HG03342 (cell line): Measurements from ENCODE around the gene CYP4A22.
"Not testable (repeated sequence)": the region's sequence is repeated elsewhere in the genome, so short reads cannot be mapped to it uniquely, and the experiment has no call there.

ENCODE experiments used
- ATAC-seq: cut with Tn5 transposase; IDR thresholded peaks from one replicate; pipeline ENCODE4 v1.9.1; 2021; ENCODE audit warnings: mild to moderate bottlenecking, moderate library complexity; ENCODE audit not compliant: unreplicated experiment

Gene CYP4A22

DNA sequence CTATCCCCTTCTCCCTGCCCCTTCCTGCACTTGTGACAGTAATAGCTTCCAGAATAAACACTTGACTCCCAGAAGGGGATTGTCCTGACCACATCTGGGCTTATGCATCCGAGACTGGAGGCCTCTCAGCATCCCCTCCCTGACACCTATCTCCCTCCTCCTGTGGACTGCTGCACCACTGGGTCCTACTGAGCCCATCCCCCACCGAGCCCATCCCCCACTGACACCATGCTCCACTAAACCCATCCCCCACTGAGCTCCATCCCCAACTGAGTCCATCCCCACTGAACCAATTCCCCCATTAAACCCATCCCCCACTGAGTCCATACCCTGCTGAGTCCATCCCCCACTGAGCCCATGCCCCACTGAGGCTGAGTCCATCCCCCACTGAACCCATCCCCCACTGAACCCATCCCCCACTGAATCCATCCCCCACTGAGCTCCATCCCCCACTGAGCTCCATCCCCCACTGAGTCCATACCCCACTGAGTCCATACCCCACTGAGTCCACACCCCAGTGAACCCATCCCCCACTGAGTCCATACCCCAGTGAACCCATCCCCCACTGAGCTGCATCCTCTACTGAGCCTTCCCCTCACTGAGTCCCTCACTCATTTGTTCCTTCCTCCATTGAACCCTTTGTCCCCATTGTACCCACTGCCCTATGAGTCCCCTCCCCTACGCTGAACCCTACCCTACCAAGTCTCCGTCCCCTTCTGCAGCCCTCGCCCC is 47.0 kb downstream of the CYP4A22 start:
- no peak for ATAC-seq

DNA sequence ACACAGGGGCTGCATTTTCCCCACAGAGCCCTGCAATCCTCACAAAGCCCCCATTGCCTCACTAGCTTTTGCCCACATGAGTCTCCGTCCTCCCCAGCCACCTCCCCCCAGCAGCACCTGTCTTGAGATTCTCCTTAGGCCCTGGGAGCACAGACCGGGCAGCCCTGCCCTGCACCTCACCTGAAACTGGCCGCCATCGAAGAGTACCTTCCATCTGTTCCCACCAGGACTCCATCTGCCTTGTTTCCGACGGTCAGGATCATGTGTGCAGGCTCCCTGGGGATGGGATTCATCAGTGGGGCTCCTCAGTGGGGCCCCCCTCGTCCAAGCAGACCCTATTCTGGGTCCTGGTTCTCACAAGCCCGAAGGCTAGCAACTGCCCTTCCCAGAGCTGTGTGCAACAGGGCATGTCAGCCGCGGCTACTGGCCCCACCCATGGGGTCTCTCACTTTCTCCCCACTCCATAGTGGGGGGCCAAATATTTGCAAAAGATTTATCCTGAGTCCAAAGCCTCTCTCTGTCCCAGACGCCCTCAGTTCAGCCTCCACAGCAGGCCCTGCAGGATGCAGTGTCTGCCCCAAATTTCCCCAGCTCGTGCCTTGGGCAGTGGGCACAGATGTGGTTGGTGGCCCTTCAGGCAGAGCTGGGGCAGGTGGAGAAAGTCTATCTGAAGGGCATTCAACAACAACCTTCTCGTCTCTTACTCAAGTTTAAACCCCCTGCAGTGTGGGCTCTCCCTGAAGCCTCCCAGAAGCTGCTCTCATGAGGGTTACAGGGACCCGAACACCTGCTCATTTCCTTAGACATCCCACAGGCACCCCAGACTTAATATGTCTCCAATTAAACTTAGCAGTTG is 47.8 kb downstream of the CYP4A22 start:
- no peak for ATAC-seq

DNA sequence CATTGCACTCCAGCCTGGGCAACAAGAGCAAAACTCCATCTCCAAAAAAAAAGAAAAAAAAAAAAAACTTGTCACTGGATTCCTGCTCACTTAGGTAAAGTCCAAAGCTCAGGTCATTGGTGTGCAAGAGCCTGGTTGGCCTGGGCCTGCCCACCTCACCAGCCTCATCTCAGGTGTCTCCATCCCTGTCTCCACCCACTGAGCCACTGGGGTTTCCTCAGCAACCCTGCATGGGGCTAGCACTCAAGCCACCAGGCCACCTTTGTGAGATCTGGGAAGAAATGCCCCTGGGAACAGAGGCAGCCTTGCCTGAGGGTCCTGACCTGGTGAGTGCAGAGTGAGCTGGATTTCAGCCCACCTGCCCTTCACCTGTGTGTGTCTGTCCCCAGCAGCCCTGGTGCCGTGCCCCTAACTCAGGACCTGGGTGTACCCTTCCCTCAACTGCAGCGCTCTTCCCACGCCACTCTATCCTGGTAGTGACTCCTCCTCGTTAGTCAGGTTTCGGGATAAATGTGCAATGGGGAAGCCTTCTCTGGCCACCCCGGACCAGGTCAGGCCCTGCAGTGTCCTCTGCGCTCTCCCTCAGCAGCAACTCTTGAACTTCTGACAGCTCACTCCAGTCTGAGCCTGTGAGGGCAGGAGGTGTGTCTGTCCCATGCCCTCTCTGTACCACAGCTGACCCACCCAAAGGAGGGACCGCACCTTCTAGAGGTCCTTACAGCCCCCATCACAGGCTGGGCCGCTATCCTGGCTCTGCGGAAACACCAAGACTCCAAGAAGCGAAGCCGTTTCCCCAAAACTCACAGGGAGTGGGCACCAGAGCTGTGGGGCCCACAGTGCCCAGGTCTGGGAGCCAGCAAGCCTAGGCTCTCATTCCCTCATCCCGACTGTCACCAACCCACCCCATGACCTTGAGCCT is 49.3 kb downstream of the CYP4A22 start:
- no peak for ATAC-seq

DNA sequence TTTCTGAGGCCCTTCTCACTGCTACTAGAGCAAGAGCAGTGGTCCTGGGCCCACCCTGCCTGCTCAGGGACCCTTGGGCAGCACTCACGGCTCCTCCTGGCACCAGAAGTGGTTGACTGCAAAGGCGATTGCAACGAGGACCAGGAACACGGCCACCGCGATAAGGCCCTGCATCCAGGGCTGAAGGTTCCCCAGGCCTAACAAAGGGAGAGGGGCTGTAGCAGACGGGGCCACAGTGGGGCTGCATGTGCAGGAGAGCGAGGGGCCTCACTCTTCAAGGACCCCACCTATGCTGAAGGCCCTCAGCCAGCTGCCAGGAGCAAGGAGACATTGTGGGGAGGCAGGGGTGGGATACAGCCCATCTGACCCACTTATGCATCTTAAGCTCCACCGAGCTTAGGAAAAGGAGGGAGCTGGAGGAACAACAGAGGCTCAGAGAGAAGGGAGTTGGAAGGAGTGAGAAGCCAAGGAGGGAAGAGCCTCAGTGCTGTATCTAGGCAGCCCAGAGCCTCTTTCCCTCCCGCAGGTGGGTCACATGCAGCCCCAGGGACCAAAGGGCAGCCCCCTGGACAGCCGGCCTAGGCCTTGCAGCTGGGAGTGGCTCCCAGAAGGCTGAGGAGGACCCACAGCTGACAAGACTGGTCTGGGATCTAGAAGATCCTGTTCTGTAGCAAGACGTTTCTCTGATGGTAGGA is 50.1 kb downstream of the CYP4A22 start:
- ATAC-seq, result no peak

DNA sequence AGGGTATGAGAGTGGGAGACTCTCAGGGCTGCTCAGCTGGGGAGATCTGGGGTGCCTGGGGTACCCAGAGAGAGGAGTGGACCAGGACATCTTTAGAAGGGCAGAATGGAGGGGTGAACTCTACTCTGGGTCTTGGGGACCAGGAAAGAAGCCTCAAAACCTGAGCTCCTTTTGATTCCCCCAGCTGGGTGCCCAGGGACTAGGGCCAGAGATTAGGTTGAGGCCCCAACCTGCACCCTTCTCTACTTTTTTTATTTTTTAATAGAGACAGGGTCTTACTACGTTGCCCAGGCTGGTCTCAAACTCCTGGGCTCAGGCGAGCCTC is 50.6 kb downstream of the CYP4A22 start:
- no peak for ATAC-seq

DNA sequence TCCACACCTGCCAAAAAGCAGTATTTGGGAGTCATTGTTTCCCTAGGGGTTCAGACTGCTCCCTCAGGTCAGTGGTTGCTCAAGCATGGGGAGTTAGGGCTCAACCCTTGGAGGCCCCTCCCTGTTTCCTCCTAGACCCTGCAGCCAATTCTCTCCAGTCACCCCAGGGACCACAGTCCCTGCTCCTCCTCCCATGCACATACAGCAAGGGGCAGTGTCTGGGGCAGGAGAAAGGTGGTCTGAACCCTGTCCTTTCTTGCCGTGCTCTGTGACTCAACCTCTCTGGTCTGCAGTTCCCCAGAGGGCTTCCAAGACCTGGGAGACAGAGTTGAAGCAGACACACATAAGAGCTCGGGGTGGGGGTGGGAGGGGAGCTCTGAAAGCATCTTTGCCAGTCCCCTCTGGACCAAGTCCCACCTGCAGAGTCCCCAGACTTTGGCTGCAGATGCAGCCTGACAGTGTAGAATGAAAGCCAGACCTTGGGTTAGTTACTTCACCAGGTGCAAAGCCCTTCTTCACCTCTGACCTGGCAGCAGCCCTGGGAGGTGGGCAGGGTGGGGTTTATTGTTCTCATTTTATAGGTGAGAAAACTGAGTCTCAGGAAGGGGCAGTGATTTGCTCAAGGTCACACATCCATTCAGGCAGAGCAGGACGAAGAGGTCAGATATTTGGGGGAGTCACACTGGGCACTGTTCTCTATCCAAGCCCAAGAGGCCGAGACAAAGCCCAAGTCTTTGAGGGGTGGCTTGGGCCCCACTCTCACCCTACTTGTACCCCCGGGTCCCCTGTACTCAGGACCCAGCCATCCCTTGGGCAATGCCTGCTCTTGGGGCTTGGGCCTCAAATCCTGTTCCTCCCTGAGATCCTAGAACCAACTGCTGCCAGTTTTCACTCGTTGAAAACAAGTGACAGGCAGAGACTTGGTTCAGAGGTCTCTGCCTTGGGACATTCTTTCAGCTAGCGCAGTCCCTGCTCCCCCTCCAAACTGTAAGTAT is 51.8 kb downstream of the CYP4A22 start:
- ATAC-seq, result no peak

DNA sequence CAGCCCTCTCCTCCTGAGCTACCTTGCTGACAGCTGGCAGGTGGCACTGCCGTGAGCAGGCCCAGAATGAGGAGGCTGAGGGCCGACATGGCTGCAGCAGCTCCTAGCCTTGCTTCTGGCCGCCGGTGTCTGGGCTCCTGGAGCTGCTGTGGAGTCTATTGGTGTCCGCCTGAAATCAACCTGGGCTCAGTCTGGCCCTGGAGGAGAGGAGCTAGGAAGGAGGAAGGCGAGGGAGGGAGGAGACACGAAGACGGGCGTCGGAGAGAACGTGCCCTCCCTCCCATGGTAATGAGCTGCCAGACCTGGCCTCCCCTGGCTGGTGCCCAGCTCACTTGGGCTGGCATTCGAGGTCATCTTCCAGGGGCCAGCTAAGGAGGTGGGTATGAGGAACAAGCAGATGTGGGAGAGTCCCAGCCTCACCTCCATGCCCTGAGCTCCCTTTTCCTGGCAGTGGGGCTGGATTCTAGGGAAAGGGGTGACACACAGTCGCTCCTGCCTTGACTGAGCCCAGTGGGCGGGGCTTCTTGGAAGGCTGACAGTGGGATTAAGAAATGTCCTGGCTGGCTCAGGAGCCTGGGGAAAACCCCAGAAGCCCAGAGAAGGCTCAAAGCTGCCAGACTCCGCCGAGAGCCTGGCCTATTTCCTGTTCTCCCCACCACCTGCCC is 52.7 kb downstream of the CYP4A22 start, which contains the start of gene PDZK1IP1:
TSS of gene PDZK1IP1 (minus strand) at position 193 of the 665 bp plus-strand sequence. CDS start at position 89, 104 bp downstream.
- ATAC-seq, result no peak

DNA sequence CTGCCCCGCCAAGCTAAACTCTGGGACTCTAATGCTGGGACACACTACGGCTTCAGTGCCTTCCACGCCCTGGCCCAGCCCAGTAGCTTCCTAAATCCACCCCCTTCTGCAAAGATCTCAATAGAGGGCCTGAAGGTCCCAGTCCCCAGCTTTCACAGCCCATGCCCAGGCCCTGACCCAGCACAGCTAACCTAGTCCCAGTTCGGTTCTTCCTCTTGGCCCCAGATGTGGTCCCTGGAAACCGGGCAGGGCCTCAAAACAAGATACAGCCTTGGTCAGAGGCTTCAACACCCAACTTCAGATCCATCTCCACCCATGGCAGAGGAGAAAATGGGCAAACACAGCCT is 53.2 kb downstream of the CYP4A22 start:
- no peak for ATAC-seq

DNA sequence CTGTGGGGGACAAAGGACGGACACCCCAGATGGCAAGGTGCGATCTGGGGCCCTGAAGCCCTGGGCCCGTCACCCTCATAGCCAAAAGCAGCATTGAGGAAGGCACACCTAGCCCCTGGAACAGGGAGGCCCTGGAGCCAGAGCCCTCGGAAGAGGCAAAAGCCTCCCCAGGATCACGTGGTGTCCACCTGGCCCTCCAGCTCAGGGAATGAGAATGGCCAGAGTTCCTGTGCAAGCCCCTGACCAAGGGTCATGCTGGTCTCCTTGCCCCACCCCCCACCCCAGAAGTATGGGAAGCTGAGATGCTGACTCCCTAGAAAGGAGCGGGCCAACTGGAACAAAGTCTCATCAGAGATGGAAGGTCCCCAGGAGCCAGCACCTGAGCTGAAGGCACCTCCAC is 53.6 kb downstream of the CYP4A22 start:
- ATAC-seq, result no peak

DNA sequence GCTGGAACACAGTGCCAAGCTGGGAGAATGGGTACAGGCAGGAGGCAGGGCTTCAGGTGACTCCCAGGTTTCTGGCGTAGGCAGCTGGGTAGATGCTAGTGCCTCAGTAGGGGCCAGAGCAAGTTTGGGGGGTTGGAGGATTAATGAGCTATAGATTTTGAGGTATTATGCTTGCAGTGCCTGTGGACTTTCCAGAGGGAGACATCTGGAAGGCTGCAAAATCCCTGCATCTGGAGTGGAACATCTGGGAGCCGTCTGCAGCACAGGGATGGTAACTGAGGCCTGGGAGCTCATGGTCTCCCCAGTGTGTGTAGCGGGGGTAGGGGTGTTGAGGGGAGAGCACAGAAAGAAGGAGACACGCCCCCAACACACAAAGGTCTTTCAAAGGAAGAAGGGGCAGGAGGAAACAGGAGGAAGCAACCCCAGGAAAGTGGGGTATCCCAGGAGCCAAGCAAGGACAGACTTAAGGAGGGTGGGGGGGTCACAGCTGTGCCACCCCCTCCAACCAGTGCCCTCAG is 54.8 kb downstream of the CYP4A22 start:
- no peak for ATAC-seq

DNA sequence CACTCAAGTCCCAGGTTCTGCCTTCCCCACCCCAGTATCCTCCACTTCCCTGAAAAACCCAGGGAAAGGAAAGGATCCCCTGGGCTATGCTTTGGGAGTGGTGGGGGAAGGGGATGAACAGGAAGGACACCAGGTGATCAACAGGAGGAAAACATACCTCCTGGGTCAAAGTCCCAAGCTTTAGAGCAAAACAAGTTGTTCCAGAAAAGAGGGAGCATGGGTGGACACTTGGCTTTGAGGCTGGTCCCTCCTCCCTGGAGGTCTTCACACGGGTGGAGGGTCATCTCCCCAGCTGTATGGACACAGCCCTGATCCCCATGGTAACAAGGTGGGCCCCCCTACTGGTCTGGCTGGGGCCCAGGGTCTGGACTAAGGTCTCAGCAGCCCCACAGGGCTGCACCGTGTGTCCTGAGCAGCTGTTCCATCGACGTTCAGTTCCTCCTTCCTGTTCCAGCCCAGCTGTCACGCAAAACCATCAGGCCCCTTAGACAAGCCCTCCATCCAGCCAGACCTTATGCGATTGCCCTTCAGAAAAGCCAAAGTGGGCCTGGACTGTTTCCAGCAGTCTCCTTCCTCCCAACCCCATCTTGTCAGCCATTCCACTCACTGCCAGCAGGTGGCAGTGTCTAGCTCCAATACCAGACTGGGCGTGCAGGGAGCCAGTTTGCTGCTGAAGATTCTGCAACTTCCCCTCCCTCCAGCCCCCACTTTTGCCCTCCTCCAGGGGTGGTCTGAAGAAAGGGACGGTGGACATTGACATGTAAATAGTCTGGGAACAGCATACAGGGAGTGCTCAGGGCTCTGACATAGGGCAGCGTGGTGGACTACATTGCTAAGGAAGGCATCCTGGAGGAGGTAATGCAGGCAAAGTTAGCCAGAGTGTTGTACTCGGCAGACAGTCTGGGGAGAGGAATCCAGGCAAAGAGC is 55.5 kb downstream of the CYP4A22 start:
- ATAC-seq, result peak; percentile 65

DNA sequence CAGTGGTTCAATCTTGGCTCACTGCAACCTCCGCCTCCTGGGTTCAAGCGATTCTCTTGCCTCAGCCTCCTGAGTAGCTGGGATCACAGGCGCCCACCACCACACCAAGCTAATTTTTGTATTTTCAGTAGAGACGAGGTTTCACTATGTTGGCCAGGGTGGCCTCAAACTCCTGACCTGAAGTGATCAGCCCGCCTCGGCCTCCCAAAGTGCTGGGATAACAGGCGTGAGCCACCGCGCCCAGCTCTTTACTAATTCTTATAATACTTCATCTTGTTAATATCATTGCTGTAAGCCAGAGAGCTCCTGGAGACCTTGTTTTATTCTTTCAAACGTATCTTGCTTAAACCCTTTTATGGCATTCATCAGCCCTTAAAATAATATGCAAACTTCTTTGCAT is 56.3 kb downstream of the CYP4A22 start:
- not testable (repeated sequence) for ATAC-seq

DNA sequence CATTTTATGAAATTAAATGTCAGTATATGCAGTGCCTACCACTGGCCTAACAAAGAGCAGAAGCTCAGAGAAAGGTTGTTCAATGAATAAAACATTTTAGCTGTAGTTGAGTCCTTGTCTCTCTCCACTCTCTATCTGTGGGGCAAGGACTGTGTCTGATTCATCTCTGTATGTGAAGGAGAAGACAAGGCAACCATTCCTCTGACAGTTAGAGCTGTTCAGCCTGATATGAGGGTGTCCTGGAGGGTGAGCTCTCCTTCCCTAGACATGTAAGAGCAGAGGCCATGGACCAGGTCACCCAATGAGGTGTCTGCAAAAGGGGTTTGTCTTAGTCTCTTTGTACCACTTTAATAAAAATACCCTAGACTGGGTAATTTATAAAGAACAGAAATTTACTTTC is 57.1 kb downstream of the CYP4A22 start:
- ATAC-seq, result no peak

DNA sequence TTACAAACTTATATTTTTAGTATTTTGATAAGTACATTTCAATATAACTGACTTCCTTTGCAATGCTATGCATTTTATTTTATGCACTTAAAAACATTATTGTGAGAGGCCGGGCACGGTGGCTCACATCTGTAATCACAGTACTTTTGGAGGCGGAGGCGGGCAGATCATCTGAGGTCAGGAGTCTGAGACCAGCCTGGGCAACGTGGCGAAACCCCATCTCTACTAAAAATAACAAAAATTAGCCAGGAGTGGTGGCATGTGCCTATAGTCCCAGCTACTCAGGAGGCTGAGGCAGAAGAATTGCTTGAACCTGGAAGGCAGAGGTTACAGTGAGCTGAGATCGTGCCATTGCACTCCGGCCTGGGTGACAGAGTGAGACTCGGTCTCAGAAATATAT is 58.7 kb downstream of the CYP4A22 start:
- not testable (repeated sequence) for ATAC-seq

DNA sequence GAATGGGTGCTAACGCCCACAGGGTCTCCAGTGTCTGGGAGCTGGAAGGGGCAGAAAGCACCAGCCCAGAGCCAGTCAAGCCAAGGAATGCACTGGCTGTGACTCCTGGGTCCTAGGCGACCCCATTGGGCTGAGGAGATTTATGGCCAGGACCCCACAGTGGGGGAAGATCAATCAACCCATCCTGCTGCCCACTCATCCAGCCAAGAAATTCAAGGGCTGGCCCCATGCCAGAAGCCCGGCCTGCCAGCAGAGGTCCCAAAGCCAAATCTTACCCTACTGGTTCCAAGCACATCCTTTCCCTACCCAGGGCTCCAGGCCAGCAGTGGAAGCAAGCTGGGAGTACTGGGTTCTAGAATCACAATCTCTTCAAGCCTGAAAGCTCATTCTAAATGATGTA is 59.4 kb downstream of the CYP4A22 start:
- no peak for ATAC-seq

DNA sequence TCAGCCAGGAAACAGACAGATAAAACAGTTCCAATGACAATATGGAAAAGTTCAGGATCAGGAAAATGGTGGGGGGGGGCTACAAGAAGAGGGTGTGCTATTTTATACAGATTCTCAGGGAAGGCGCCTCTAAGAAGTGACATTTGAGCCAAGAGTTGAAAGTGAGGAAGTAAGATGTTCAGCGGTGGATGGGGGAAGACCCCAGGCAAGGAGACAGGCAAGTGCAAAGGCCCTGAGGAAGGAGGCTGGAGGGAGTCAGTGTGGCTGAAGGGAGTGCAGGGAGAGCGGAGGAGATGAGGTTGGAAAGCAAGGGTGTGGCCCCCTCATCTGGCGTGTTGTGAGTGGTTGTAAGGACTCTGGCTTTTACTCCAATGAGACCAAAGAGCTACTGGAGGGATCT is 61.0 kb downstream of the CYP4A22 start:
- no peak for ATAC-seq
